ENCODE measurements around the gene KISS1. TPM values are rescaled to one million over a fixed set of nuclear protein-coding genes. Genes with fewer than 3 reads are reported as not detected.

Gene KISS1
- total RNA-seq, 1 donor from 2014 or later, result 0.77 TPM

GRCh38 chr1:204143276-204144041 is 52.8 kb downstream of the KISS1 start:
- Mint-ChIP-seq H3K27ac (ENCODE audit: unreplicated experiment) (no peak overlapping the region), H3K27me3 (ENCODE audit: low read depth) (no peaks in the 10 kb centered on the region), H3K9me3 (ENCODE audit: low read depth) (no peaks in the 10 kb centered on the region), H3K4me3 (ENCODE audit: unreplicated experiment) (no peak overlapping the region), H3K36me3 (ENCODE audit: low read depth) (peaks cover 13% of the 10 kb centered on the region), H3K4me1 (ENCODE audit: low read depth) (no peaks in the 10 kb centered on the region)
- TF ChIP-seq CTCF (IDR thresholded peaks at IDR 0.05), result no peak
- DNase-seq (ENCODE audit: low spot score), result no peak

- Mint-ChIP-seq H3K27me3 (ENCODE audit: low read depth) (no peaks in the 10 kb centered on the region), H3K36me3 (ENCODE audit: low read depth) (peaks cover 13% of the 10 kb centered on the region), H3K4me3 (ENCODE audit: unreplicated experiment) (no peak overlapping the region), H3K9me3 (ENCODE audit: low read depth) (no peaks in the 10 kb centered on the region), H3K27ac (ENCODE audit: unreplicated experiment) (no peak overlapping the region), H3K4me1 (ENCODE audit: low read depth) (no peaks in the 10 kb centered on the region)
- TF ChIP-seq CTCF (IDR thresholded peaks at IDR 0.05), result no peak
- DNase-seq (ENCODE audit: low spot score), result no peak
Measured at GRCh38 chr1:204142032-204142974, 54.0 kb downstream of the KISS1 start.

- DNase-seq (ENCODE audit: low spot score), result no peak
- no peak for TF ChIP-seq CTCF (IDR thresholded peaks at IDR 0.05)
- Mint-ChIP-seq H3K4me3 (ENCODE audit: unreplicated experiment) (no peak overlapping the region), H3K4me1 (ENCODE audit: low read depth) (no peaks in the 10 kb centered on the region), H3K9me3 (ENCODE audit: low read depth) (no peaks in the 10 kb centered on the region), H3K27me3 (ENCODE audit: low read depth) (no peaks in the 10 kb centered on the region), H3K27ac (ENCODE audit: unreplicated experiment) (no peak overlapping the region), H3K36me3 (ENCODE audit: low read depth) (peaks cover 13% of the 10 kb centered on the region)
Measured at GRCh38 chr1:204141131-204141530, 55.2 kb downstream of the KISS1 start.

Other genes with a start within 250 kb of the KISS1 start
- gene SOX13, start 123.4 kb downstream of the KISS1 start, total RNA-seq, result 3.6 to 9.1 TPM (median 7.6 TPM) in 3 replicates
- 10.2 to 30.2 TPM (median 10.5 TPM) in 3 replicates for gene ETNK2, start 44.4 kb downstream of the KISS1 start, total RNA-seq
- not detected in 3 replicates for gene REN, start 30.2 kb downstream of the KISS1 start, total RNA-seq
- not detected in 3 replicates for gene GOLT1A, start 17.5 kb upstream of the KISS1 start, total RNA-seq
- 0.15 to 1.4 TPM (median 0.51 TPM) in 3 replicates for gene PLEKHA6, start 163.4 kb upstream of the KISS1 start, total RNA-seq
- 29.7 to 41.0 TPM (median 40.9 TPM) in 3 replicates for gene PPP1R15B, start 215.3 kb upstream of the KISS1 start, total RNA-seq

Measured in chondrocyte (in vitro differentiated cells).